Endothelial cell of umbilical vein (primary cell): ENCODE results near the gene CHKB.

ENCODE experiments used
- EZH2 ChIP-seq: IDR thresholded peaks from 2 replicates; pipeline ENCODE4 v1.6.1; 2012; ENCODE audit warnings: borderline replicate concordance, low read depth, mild to moderate bottlenecking, moderate library complexity, low read length, inconsistent platforms; ENCODE audit not compliant: severe bottlenecking
- GATA2 ChIP-seq: IDR thresholded peaks from 2 replicates; pipeline ENCODE4 v1.7.0; 2011; ENCODE audit warnings: low read depth, mild to moderate bottlenecking, moderate library complexity, mixed read lengths, low read length; ENCODE audit not compliant: insufficient read length, insufficient read depth
- POLR2A ChIP-seq: IDR thresholded peaks from 2 replicates; pipeline ENCODE4 v1.6.1; 2012; ENCODE audit warnings: low read depth, mild to moderate bottlenecking, control low read depth, low read length
- POLR2AphosphoS5 ChIP-seq: IDR thresholded peaks from 2 replicates; pipeline ENCODE4 v1.6.1; 2012; ENCODE audit warnings: low read depth, mild to moderate bottlenecking, control low read depth, low read length, moderate library complexity; ENCODE audit not compliant: insufficient read depth
- TF ChIP-seq, protein P1 (sequence below), 2 donors: IDR thresholded peaks; 1 replicate in 1 of 2; 2 replicates in 1 of 2; pipeline ENCODE4 v1.5.1; 2011; ENCODE audit warnings: low read length in 2 of 2, mild to moderate bottlenecking in 2 of 2, moderate library complexity in 2 of 2, control low read depth in 1 of 2, inconsistent platforms in 1 of 2, low read depth in 1 of 2; ENCODE audit not compliant: insufficient read depth in 1 of 2; ENCODE audit errors: extremely low read depth in 1 of 2
- TF ChIP-seq, protein P2 (sequence below): IDR thresholded peaks from 2 replicates; pipeline ENCODE4 v1.6.1; 2011; ENCODE audit not compliant: insufficient read depth, insufficient read length

- TF ChIP-seq, protein P1, sequence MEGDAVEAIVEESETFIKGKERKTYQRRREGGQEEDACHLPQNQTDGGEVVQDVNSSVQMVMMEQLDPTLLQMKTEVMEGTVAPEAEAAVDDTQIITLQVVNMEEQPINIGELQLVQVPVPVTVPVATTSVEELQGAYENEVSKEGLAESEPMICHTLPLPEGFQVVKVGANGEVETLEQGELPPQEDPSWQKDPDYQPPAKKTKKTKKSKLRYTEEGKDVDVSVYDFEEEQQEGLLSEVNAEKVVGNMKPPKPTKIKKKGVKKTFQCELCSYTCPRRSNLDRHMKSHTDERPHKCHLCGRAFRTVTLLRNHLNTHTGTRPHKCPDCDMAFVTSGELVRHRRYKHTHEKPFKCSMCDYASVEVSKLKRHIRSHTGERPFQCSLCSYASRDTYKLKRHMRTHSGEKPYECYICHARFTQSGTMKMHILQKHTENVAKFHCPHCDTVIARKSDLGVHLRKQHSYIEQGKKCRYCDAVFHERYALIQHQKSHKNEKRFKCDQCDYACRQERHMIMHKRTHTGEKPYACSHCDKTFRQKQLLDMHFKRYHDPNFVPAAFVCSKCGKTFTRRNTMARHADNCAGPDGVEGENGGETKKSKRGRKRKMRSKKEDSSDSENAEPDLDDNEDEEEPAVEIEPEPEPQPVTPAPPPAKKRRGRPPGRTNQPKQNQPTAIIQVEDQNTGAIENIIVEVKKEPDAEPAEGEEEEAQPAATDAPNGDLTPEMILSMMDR (IDR thresholded peaks at IDR 0.05; ENCODE audit: extremely low read depth in 1 of 2, insufficient read depth in 1 of 2, low read depth in 1 of 2, low read length in 2 of 2) = no peak
- TF ChIP-seq EZH2 (peak; percentile 78), POLR2AphosphoS5 (no peak), POLR2A (no peak), GATA2 (no peak)
- TF ChIP-seq, protein P2, sequence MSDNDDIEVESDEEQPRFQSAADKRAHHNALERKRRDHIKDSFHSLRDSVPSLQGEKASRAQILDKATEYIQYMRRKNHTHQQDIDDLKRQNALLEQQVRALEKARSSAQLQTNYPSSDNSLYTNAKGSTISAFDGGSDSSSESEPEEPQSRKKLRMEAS = no peak
These were observed 34.4 kb downstream of the CHKB start for GRCh38 chr22:50548040-50548920.
